HCT116 (cell line): Measurements from ENCODE around the gene PLOD2. TPM values are rescaled to one million over a fixed set of nuclear protein-coding genes. Genes with fewer than 3 reads are reported as not detected.

Source experiments
- ATAC-seq: fragments of 200-7000 bp; cut with Tn5 transposase; 2 replicates; pipeline ENCODE4 v1.9.1; 2020; ENCODE audit warnings: mild to moderate bottlenecking, moderate library complexity
- BruUV-seq: library from RNA; stranded (reverse); fragments of 400-500 nt; replicated peaks from 2 replicates; lab custom pipeline; 2021; lab: Mats Ljungman, UMichigan
- CTCF ChIA-PET: fragments of 300-600 bp; sonication (Branson Sonifier 250); formaldehyde crosslinking; loops from one replicate; lab custom pipeline; 2021; ENCODE audit warnings: antibody characterized with exemption; lab: Charles Lee
- POLR2A ChIA-PET: fragments of 300-600, 350-600 bp; sonication (Branson Sonifier 250); formaldehyde crosslinking; loops from one replicate; lab custom pipeline; 2021; ENCODE audit warnings: antibody characterized with exemption; lab: Charles Lee
- RAD21 ChIA-PET, 2 experiments: fragments of 300-600 bp; sonication (Branson Sonifier 250); formaldehyde crosslinking; loops; one replicate each; lab custom pipeline; 2023; ENCODE audit warnings: low total read pairs in 2 of 2; ENCODE audit not compliant: uncharacterized antibody in 2 of 2, unreplicated experiment in 2 of 2, low non-redundant PET in 1 of 2; lab: Charles Lee
- DNase-seq: peaks from one replicate; pipeline ENCODE4 v3.0.0-alpha.2; 2010; ENCODE audit warnings: low read depth, low spot score
- H2AFZ ChIP-seq: fragments of 200-600 bp; shearing (Covaris generic), sonication (generic); 2 replicates; pipeline ENCODE4 v1.6.1; 2017; ENCODE audit warnings: low read depth, mixed run types, mixed read lengths, antibody characterized with exemption, low read length; ENCODE audit not compliant: poor library complexity, severe bottlenecking
- H3K27ac ChIP-seq: 2 replicates; pipeline ENCODE4 v1.5.1; 2012; ENCODE audit warnings: low read depth, low read length
- H3K27me3 ChIP-seq: fragments of 200-600 bp; sonication (generic); 2 replicates; pipeline ENCODE4 v1.6.1; 2016; ENCODE audit warnings: mixed run types, low read length, mixed read lengths; ENCODE audit not compliant: insufficient read depth
- H3K36me3 ChIP-seq, 2 experiments: fragments of 200-500 bp in 1 of 2; fragments of 200-600 bp in 1 of 2; sonication (Bioruptor generic) in 1 of 2; sonication (generic) in 1 of 2; 2 replicates each; pipeline versions ENCODE4 v1.5.1 to v1.6.1; 2014 to 2016; ENCODE audit warnings: low read length in 2 of 2, inconsistent platforms in 1 of 2, mixed read lengths in 1 of 2, mixed run types in 1 of 2; ENCODE audit not compliant: insufficient read depth in 2 of 2, control insufficient read depth in 1 of 2
- H3K4me1 ChIP-seq, 2 experiments: fragments of 200-600 bp in 1 of 2; sonication (generic) in 1 of 2; 2 replicates each; pipeline versions ENCODE4 v1.5.1 to v1.6.1; 2012 to 2017; ENCODE audit warnings: low read length in 2 of 2, inconsistent platforms in 1 of 2, mild to moderate bottlenecking in 1 of 2, mixed read lengths in 1 of 2, mixed run types in 1 of 2, moderate library complexity in 1 of 2; ENCODE audit not compliant: insufficient read depth in 2 of 2, control insufficient read depth in 1 of 2
- H3K4me2 ChIP-seq: fragments of 200-600 bp; sonication (generic); 2 replicates; pipeline ENCODE4 v1.6.1; 2017; ENCODE audit warnings: mixed run types, low read length, mixed read lengths
- H3K4me3 ChIP-seq, 2 experiments: fragments of 200-600 bp in 1 of 2; sonication (generic) in 1 of 2; replicated peaks in 1 of 2; 2 replicates each; pipeline ENCODE4 v1.5.1; 2011 to 2016; ENCODE audit warnings: low read length in 2 of 2, control low read depth in 1 of 2, low read depth in 1 of 2, mild to moderate bottlenecking in 1 of 2, mixed read lengths in 1 of 2, mixed run types in 1 of 2
- H3K79me2 ChIP-seq: fragments of 200-600 bp; sonication (generic); 2 replicates; pipeline ENCODE4 v1.6.1; 2017; ENCODE audit warnings: mild to moderate bottlenecking, mixed run types, low read length, moderate library complexity, mixed read lengths; ENCODE audit not compliant: insufficient read depth
- H3K9ac ChIP-seq: fragments of 200-600 bp; sonication (generic); 2 replicates; pipeline ENCODE4 v1.6.1; 2016; ENCODE audit warnings: low read length, mixed read lengths
- H3K9me2 ChIP-seq: fragments of 200-600 bp; sonication (generic), shearing (Covaris generic); 2 replicates; pipeline ENCODE4 v1.6.1; 2017; ENCODE audit warnings: mixed run types, mild to moderate bottlenecking, moderate library complexity; ENCODE audit not compliant: insufficient read depth
- H3K9me3 ChIP-seq, 2 experiments: fragments of 200-500 bp in 1 of 2; fragments of 200-600 bp in 1 of 2; sonication (Bioruptor generic) in 1 of 2; sonication (generic) in 1 of 2; 2 replicates each; pipeline ENCODE4 v1.6.1; 2014 to 2017; ENCODE audit warnings: low read length in 2 of 2, mixed read lengths in 2 of 2, inconsistent platforms in 1 of 2, low read depth in 1 of 2, mild to moderate bottlenecking in 1 of 2, mixed run types in 1 of 2, moderate library complexity in 1 of 2; ENCODE audit not compliant: control insufficient read depth in 1 of 2, insufficient read depth in 1 of 2
- H4K20me1 ChIP-seq: fragments of 200-600 bp; sonication (generic), shearing (Covaris generic); 2 replicates; pipeline ENCODE4 v1.6.1; 2017; ENCODE audit warnings: mixed run types, mild to moderate bottlenecking, moderate library complexity; ENCODE audit not compliant: insufficient read depth
- ATF3 ChIP-seq: IDR thresholded peaks from 2 replicates; pipeline ENCODE4 v1.6.1; 2012
- CEBPB ChIP-seq: IDR thresholded peaks from 2 replicates; pipeline ENCODE4 v1.6.1; 2012; ENCODE audit warnings: low read depth
- CTCF ChIP-seq, 3 experiments: fragments of 200-600 bp in 1 of 3; sonication (generic) in 1 of 3; IDR thresholded peaks in 2 of 3; conservative IDR thresholded peaks in 1 of 3; 2 replicates each; pipeline ENCODE4 v1.5.1; 2012 to 2017; ENCODE audit warnings: low read depth in 2 of 3, low read length in 2 of 3, antibody characterized with exemption in 1 of 3, borderline replicate concordance in 1 of 3, control low read depth in 1 of 3, mild to moderate bottlenecking in 1 of 3, mixed read lengths in 1 of 3, mixed run types in 1 of 3, moderate library complexity in 1 of 3; ENCODE audit not compliant: insufficient read depth in 1 of 3
- EGR1 ChIP-seq: IDR thresholded peaks from 2 replicates; pipeline ENCODE4 v1.6.1; 2012; ENCODE audit warnings: low read depth
- ELF1 ChIP-seq: IDR thresholded peaks from 2 replicates; pipeline ENCODE4 v1.6.1; 2012; ENCODE audit warnings: low read depth, borderline replicate concordance
- EZH2 ChIP-seq: fragments of 200-600 bp; sonication (generic); IDR thresholded peaks from 2 replicates; pipeline ENCODE4 v1.6.1; 2017; ENCODE audit warnings: antibody characterized with exemption, mixed run types
- FOSL1 ChIP-seq: IDR thresholded peaks from 2 replicates; pipeline ENCODE4 v1.6.1; 2012; ENCODE audit warnings: low read depth
- JUND ChIP-seq: IDR thresholded peaks from 2 replicates; pipeline ENCODE4 v1.6.1; 2012
- POLR2A ChIP-seq: IDR thresholded peaks from 2 replicates; pipeline ENCODE4 v1.7.0; 2011; ENCODE audit warnings: borderline replicate concordance; ENCODE audit not compliant: insufficient read depth, insufficient read length; ENCODE audit errors: extremely low read depth
- RAD21 ChIP-seq: IDR thresholded peaks from 2 replicates; pipeline ENCODE4 v1.6.1; 2012; ENCODE audit warnings: low read depth, mild to moderate bottlenecking
- REST ChIP-seq: IDR thresholded peaks from 2 replicates; pipeline ENCODE4 v1.6.1; 2012; ENCODE audit warnings: low read depth
- SIN3A ChIP-seq: IDR thresholded peaks from 2 replicates; pipeline ENCODE4 v1.6.1; 2012; ENCODE audit warnings: low read depth
- TCF7L2 ChIP-seq: IDR thresholded peaks from 2 replicates; pipeline ENCODE4 v1.7.0; 2011; ENCODE audit warnings: borderline replicate concordance, inconsistent platforms; ENCODE audit not compliant: insufficient read depth, insufficient read length; ENCODE audit errors: extremely low read depth
- YY1 ChIP-seq: IDR thresholded peaks from 2 replicates; pipeline ENCODE4 v1.6.1; 2011; ENCODE audit warnings: low read length, low read depth, moderate library complexity, mild to moderate bottlenecking; ENCODE audit not compliant: insufficient replicate concordance; ENCODE audit errors: extremely low read depth
- ZFX ChIP-seq: fragments of 450-650 bp; IDR thresholded peaks from 2 replicates; pipeline ENCODE4 v1.6.1; 2017
- intact Hi-C: fragments of 100-400 bp; cut with micrococcal nuclease; formaldehyde crosslinking; loops from 2 replicates; pipeline ENCODE4 v1.10.0; 2022
- total RNA-seq: library from RNA; stranded (reverse); gene quantifications from one replicate; pipeline ENCODE4 v1.2.1, GENCODE V29; 2021; ENCODE audit not compliant: unreplicated experiment

The PLOD2 gene
- total RNA-seq, 1 experiment from 2014 or later = 25.8 TPM

GRCh38 chr3:146156095-146156494 lies 4.9 kb downstream of the PLOD2 start:
- Histone ChIP-seq H3K9ac (no peak overlapping the region), H3K4me3 (no peak overlapping the region), H3K36me3 (no peaks in the 10 kb centered on the region), H2AFZ (no peak overlapping the region), H3K27me3 (no peaks in the 10 kb centered on the region), H4K20me1 (no peaks in the 10 kb centered on the region), H3K9me2 (no peaks in the 10 kb centered on the region), H3K27ac (no peak overlapping the region), H3K4me1 (peaks cover 5 to 12% of the 10 kb centered on the region in 2 experiments; a peak in 3 of 4 replicates), H3K79me2 (no peaks in the 10 kb centered on the region), H3K9me3 (no peaks in the 10 kb centered on the region), H3K4me2 (no peak overlapping the region)
- TF ChIP-seq EZH2 (no peak), RAD21 (no peak), SIN3A (no peak), ZFX (no peak), YY1 (no peak), ATF3 (no peak), POLR2A (no peak), ELF1 (no peak), FOSL1 (no peak), REST (no peak), TCF7L2 (no peak), EGR1 (no peak), JUND (no peak), CEBPB (no peak), CTCF (IDR thresholded peaks at IDR 0.05 in 2 of 3, conservative IDR thresholded peaks at IDR 0.05 in 1 of 3; ENCODE audit: borderline replicate concordance in 1 of 3, insufficient read depth in 1 of 3, low read depth in 2 of 3, low read length in 2 of 3) (no peak)
- ATAC-seq = no peak
- ChIA-PET RAD21 (no interaction called here), CTCF (interaction anchor here (1.6 kb wide), 1 partner anchor 33 kb away, joined by 4 read pairs; no protein-coding TSS in a partner anchor), POLR2A (no interaction called here)
- no TSS peak for BruUV-seq
- DNase-seq = no peak
- intact Hi-C loops = no loop called here
